Stimulated activated CD4-positive, alpha-beta T cell treated with anti-CD3 and anti-CD28 coated beads, TNF-alpha, amount 100 ng/mL, for 48 hours (primary cell): ENCODE results near the gene GNLY.
"Not testable (repeated sequence)": the region's sequence is repeated elsewhere in the genome, so short reads cannot be mapped to it uniquely, and the experiment has no call there.

Experiments used
- DNase-seq, 3 donors: peaks; one replicate each; pipeline ENCODE4 v3.0.0-alpha.2; 2020; ENCODE audit warnings: low read depth in 3 of 3

Gene GNLY

DNA sequence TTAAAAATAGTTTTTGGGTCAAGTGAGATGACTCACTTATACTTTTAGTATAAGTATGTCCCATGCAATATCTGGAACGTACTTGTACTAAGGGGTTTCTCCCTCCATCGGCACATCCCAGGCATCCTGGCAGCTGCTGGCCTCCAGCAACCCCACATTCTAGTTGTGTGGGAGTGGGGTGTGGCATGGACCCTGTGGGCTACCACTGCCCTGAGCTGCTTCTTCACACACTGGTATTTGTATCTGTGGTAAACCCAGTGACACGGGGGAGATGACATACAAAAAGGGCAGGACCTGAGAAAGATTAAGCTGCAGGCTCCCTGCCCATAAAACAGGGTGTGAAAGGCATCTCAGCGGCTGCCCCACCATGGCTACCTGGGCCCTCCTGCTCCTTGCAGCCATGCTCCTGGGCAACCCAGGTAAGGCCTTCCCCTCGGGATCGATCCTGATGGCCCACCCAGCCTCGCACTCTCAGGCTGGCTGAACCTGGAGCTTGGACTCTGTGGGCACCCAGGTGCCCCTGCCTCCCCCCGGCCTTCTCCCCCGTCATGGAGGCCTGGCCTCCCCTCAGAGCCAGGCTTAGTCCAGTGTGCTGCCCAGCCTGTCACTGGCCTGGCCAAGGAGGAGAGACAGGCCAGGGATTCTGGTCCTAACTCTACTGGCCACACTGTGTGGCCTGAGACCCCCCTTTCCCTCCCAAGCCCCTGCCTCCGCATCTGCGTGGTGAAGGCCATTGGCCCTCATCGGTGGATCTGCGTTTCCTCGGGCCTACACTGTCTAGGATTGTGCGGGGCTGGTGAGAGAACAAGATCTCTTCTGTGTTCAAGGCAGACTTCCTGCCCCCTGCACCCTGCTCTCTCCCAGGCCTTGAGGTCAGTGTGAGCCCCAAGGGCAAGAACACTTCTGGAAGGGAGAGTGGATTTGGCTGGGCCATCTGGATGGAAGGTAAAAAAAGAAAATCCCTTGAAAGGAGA, at the start of gene GNLY:
Gene GNLY (plus strand): TSS at position 307 of the 974 bp plus-strand sequence. CDS start 61 bp downstream, at position 368.
- DNase-seq, result no peak

DNA sequence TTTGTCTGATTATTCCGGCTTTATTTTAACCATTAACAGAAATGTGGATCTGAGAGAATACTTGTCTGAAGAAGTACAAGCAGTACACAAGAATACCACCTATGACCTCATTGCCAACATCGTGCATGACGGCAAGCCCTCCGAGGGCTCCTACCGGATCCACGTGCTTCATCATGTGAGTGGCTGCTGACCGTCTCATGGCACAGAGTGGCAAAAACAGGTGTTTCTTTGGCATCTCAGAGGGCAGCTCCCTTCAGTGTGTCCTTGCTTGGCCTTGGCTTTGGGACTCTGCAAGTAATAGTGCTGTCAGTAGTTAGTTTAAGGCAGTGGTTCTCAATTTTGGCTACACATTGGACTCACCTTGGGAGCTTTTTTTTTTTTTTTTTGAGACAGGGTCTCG, 49.2 kb upstream of the GNLY start:
- no peak for DNase-seq

DNA sequence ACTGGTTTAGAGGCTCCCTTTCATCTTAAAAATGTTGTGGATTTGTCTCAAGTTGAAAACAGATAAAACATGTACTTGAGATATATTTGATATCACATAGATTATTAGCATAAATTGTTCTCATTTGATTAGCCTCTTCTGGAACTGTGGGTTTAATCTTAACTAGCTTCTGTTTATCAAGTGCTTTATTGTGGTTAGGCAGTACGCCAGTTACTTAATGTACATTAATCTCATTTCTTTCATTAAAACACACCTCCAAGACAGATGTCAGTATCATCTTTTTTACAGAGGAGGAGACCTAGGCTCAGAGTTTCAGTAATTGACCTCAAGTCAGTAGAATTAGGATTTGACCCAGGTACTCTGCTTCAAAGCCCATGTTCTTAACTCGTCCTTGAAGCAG, 48.0 kb upstream of the GNLY start:
- no peak for DNase-seq

DNA sequence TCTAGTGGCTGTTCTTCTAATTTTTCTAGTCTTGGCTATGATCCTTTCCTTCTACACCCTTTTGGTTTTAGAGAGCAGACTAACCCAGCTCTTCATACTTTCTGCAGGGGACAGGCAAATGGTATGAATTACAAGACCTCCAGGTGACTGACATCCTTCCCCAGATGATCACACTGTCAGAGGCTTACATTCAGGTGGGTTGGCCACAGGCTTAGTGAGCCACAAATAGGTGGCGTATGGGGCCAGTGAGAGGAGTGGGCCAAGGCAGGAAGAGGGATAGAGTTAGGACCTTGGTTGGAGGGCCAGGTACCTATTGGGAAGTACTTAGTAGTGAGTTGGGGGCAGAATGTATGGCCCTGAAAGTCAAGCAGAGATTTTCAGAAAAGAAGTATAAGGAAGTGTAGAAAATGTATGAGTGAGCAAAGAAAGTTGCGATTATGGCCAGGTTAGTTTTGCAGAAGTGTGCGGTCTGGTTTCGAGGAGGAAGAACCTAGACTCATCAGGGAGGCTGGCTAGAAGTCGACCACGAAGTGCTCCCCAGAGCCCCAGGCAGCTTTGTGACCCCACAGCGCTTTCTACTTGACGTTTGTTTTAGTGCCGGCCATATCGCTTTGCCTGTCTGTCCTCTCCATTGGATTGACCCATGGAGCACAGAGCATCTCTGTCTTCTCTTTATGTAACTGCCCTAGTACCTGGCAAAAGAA, 46.2 kb upstream of the GNLY start:
- no peak for DNase-seq

DNA sequence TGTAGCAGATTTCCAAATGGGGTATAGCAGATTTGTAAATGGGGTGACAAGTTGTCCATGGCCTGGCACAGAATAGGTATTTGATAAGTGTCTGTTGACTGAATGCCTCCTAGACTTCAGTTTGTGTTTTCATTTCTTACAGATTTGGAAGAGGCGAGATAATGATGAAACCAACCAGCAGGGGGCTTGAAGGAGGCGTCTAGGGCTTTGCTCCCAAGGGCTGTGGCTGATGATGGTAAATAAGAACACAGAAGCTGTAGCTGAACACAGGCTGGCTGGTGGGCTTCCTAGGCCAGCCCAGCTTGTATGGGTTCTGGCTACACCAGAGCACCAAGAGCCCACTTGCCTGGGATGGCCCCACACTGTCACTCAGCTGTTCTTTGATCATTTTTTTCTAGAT, 45.5 kb upstream of the GNLY start:
- peak in 1 of 3 donors; percentile 8 for DNase-seq

DNA sequence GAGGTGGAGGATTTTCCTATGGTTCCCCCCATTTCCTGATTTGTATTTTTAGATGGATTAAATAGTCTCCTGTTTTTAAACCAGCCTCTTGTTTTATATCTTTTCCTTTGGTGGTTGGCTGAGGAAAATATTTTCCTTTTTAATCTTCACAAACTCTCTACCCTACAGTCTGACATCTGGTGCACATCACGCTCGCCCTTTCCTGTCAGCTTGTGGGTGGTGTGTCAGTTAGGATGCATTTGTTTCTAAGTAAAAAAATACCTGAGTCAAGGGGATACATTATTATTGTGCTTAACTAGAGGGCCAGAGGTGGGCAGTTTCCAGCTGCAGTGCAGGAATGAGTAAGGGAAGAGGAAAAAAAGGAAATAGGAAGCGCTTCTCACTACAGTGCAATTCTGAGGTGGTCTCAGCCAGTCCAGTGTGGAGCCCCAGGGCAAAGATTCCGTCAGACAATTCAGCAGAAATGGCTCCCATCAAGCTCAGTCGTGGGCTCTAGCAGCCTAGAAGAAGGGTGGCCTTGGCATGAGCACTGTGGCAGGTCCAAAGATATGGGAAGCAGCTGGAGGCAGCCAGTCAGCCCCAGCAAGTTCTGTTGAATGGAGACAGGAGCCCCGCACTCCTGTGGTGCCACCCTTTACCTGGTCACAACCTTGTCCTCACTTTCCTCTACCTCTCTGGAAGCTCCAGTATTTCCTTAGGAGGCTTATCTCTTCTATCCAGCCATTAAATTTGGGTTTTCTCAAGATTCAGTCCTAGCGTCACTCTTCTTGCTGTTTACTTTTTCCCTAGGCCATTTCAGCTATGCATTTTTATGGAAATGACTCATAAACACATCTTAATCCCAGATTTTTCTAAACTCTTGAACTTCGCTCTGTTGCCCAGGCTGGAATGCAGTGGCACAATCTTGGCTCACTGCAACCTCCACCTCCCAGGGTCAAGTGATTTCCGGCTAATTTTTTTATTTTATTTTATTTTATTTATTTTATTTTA, 44.7 kb upstream of the GNLY start:
- no peak for DNase-seq

DNA sequence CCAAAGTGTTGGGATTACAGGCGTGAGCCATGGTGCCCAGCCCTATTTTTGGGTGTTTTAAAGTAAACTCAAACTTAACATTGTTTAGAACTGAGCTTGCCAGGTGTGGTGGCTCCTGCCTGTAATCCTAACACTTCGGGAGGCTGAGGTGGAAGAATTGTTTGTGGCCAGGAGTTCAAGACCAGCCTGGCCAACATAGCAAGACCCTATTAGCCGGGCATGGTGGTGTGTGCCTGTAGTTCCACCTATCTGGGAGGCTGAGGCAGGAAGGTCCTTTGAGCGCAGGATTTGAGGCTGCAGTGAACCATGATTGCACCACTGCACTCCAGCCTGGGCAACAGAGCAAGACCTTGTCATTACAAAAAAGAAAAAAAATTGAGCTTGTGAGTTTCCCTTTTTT, 43.7 kb upstream of the GNLY start:
- no peak for DNase-seq

DNA sequence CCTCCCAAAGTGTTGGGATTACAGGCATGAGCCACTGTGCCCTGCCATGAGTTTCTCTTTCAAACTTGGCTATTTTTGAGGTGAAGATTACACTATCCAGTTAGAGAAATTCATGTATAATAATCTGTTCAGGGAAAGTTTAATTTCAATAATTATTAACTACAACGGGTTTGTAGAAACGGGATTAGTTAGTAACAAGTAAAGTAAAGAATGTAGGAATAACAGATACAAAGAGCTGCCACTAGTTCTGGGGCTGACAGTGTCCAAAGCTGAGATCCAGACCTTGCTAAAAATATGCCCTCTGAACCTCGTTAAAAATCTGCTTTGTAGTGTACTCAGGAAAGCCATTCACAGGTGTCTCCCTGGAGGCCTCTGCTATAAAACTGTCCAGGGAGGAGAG, 43.1 kb upstream of the GNLY start:
- DNase-seq, result no peak

DNA sequence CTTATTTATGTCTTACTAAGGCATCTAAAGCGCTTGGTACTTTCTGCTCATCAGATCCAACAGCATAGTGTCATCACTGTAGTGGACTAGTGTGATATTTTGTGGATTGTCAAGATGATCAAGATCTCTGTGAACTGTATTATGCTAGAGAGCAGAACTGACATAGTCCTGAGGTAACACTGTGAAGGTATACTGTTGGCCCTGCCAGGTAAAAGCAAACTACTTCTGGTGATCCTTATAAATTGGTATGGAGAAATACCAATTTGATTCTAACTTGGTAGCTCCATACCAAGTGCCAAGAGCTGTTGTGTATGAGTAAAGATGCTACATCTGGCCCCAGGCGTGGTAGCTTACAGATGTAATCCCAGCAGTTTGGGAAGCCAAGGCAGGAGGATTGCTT, 42.1 kb upstream of the GNLY start:
- DNase-seq, result no peak

DNA sequence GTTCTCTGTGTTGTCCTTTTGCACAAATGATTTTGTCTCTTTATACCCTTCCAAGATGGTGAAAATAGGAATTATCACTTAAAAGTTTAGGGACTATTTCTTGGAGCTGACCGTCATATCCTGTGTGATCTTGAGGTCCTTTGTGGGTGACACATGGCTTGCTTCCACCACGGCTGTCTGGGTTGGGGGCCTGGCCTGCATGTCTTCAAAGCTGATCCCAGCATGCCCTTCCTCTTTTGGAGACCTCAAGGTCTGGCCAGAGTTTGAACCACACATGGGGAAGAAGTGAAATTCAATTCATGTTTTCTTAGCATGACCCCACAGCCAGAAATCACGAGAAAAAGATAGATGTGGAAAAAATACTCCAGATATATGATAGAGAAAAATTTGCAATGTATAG, 40.2 kb upstream of the GNLY start:
- DNase-seq, result no peak

DNA sequence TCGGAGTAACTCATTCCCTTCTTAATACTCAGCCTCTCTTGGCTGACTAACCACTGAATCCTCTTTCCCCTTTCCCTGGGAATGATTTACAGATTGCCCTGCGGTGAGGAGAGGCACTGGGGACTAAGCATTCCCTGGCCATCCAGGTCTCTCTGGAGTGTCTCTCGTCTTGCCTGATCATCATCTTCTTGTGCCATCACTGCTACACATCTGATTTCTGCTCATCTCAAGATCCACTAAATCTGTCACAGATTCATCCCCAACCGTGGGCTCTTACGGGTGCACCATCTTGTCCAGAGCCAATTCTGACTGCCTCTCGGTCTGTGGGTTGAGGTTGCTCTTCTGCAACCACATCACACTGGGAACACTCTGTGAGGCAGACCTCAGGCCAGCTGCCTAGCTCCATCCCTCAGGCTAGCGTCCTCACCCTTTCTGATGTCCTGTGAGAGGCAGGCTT, 38.2 kb upstream of the GNLY start:
- DNase-seq, result no peak

DNA sequence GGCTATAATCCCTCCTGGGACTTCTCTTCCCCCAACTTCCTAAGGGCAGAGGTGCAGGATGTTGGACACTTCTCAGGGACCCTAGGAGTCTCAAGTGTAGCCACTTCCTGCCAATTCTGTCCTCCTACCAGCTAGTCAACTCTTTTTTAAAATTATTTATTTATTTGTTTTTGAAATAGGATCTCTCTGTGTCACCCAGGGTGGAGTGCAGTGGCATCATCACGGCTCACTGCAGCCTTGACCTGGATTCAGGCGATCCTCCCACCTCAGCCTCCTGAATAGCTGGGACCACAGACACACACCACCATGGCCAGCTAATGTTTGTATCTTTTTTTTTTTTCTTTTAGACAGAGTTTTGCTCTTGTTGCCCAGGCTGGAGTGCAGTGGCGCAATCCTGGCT, 37.7 kb upstream of the GNLY start:
- no peak for DNase-seq

DNA sequence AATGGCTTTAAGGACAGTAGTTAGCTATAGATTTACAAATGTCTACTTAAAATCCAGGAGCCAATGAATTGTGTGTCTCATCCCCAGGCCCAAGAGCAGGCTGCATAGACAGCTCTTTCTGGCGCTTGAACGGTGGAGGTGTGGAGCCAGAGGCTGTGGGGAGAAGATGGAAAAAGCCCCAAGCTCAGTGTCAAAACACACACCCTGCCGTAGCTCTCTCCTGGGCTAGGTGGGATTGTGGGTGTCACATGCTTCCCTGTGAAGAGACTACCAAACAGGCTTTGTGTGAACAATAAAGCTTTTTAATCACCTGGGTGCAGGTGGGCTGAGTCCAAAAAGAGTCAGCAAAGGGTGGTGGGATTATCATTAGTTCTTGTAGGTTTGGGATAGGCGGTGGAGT, 36.8 kb upstream of the GNLY start:
- DNase-seq, result not testable (repeated sequence)

DNA sequence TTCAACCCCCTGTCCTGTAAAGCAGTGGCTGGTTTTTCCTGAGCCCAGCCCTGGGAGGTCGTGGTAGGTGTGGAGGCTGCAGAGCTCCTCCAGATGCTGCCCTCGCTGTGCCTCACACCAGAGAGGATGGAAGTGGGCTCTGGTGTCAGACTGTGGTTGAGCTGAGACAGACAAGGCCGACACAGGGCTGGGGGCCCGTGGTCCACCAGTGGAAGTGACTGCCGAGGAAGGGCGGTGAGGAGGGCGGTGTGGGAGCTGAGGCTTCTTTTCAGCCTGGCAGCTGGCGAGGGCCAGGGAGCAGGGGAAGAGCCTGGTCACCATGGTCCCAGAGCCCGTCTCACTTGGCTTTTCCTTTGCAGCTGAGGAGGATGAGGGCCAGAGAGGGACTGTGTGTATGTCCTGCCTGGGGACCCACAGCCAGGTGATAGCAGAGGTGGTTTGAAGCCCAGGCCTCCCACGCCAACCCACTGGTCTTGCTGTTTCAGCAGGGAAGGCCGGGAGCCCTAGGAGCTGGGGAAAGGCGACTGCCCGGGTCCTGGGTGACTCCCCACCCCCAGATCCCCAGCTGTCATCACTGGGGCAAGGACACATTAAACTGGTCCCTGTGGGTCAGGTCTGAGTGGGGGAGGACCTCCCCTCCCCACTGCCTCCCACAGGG, 34.7 kb upstream of the GNLY start:
- no peak for DNase-seq

DNA sequence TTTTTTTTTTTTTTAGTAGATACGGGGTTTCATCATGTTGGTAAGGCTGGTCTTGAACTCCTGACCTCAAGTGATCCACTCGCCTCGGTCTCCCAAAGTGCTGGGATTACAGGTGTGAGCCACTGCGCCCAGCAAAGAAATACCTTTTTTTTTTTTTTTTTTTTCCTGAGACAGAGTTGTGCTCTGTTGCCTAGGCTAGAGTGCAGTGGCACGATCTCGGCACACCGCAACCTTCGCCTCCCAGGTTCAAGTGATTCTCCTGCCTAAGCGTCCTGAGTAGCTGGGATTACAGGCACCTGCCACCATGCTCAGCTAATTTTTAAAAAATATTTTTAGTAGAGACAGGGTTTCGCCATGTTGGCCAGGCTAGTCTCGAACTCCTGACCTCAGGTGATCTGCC, 33.9 kb upstream of the GNLY start:
- DNase-seq, result not testable (repeated sequence)

DNA sequence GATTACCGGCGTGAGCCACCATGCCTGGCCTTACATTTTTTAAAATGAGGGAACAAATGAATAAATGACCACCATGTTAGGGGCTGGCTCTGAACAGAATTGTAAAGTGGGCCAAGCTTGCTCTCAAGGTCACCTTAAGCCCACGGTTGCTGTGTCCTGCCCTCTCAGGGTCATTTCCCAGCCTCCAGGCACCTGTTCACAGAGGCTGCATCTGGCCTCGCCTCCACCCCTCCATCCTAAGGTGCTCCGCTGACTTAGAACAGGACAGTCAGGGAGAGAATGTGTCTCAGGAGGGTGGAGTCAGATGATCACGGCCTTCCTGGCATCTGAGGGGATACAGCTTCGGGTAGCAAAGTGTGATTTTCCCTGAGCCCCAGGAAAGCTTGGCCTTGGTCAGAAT, 33.4 kb upstream of the GNLY start:
- no peak for DNase-seq

DNA sequence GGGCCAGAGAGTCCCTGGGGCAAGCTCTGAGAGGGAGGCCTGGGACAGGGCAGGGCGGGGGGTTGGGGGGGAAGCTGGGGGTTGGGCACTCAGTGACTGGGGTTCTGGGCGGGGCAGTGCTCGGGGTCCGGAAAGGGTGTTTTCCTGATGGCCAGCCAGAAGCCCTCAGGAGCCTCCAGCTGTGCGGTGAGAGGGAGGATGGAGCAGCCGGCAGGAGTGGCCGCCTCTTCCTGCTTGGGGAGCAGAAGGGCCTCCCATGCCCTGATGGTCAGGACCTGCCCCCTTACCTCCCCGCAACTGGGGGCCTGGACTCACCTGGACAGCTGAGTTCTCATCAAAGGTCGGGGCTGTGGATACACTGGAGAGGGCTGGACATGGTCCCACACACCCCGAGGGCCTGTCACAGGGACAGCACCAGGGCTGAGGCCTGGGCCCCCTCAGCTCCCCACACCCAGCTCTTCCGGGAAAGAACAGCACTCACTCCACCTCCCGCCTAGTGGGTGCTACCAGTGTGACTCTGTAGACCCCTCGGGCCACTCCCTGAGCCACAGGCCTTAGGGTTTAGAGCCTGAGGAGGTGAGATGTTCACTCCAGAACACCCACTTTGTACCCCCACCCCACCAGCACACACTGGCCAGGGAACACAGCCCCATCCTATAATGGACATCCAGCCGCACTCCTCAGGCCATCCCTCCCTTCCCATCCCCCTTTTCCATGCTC, 32.9 kb upstream of the GNLY start:
- DNase-seq, result no peak

DNA sequence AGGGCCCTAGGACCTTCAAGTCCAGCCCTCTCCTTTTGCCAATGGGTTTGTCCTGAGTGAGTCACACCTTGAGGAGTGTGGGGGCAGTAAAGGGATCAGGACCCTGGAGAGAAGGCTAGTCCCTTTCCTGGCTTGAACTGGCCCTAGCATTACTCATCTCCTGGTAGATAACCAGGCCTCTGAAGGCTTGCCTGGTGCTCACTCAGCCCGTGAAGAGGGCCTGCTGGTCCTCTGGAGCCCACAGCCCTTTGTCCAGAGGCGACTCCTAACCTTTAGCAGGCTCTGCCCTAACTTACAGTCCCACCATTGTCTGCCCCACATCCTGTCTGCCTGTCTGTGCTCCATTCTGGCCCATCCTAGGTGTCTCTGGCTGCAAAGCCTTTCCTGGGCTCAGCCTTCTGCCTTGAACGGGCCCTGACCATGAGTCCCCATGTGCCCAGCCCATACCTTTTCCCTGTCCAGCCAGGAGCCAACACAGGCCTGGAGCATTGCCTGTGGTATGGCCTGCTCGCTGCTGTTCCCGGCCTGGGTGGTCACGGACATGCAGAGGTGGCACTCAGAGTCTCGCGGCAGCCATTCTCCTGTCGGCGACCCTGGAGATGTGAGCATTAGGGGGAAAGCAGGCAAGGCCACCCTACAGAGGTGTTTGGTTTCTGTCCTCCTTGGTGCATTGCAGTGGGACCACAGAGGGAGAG, 31.1 kb upstream of the GNLY start:
- DNase-seq, result no peak

DNA sequence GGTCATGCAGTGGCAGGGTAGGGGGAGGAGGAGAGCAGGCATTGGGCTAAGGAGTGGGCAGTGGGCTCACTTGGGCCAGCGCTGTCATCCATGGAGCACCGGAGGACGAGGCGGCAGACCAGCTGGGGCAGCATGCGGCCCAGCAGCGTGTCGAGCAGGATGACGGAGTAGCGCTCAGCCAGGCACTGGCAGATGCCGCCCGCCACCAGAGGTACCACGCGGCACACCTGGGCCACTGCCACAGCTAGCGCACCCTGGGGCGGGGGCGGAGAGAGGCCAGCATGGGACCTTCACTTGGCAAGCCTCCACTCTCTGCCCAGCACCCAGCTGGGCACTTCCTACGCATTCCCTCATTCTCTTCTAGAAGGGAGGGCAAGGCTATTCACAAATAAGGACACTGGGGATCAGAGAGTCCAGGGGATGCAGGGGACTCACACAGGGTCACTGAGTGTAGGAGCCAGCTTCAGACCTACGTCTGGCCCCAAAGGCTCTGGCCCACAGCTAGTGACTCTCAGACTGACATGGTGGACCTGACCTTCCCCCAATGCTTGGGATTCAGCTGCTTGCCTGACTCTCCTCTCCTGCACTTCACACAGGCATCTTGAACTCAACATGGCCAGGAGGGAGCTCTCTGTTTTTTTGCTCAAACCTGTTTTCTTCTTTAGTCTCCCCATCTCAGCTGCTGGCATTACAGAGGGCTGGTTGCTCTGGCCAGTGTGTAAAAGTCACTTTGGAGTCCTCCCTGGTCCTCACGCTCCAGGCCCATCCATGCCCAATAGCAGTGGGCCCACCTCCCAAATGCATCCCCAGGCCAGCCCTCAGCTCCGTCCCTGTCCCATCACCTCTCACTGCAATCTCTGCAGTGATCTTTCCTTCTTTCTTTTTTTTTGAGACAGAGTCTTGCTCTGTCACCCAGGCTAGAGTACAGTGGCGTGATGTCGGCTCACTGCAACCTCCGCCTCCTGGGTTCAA, 30.3 kb upstream of the GNLY start:
- no peak for DNase-seq
